GM12891 (cell line): ENCODE results near the gene PARPBP.
"Not testable (repeated sequence)": the region's sequence is repeated elsewhere in the genome, so short reads cannot be mapped to it uniquely, and the experiment has no call there.

Experiments used
- PAX5 ChIP-seq: IDR thresholded peaks from 2 replicates; pipeline ENCODE4 v1.6.1; 2011; ENCODE audit warnings: low read length, moderate library complexity, mild to moderate bottlenecking; ENCODE audit not compliant: insufficient read depth, severe bottlenecking
- POLR2A ChIP-seq: IDR thresholded peaks from 2 replicates; pipeline ENCODE4 v1.6.1; 2011; ENCODE audit warnings: low read depth, low read length, control low read depth
- POLR2AphosphoS5 ChIP-seq: IDR thresholded peaks from 2 replicates; pipeline ENCODE4 v1.6.1; 2011; ENCODE audit warnings: low read depth, low read length, control low read depth
- SPI1 ChIP-seq: IDR thresholded peaks from 2 replicates; pipeline ENCODE4 v1.6.1; 2011; ENCODE audit warnings: low read depth, low read length, control low read depth
- TAF1 ChIP-seq: IDR thresholded peaks from 2 replicates; pipeline ENCODE4 v1.6.1; 2011; ENCODE audit warnings: low read depth, low read length, control low read depth

DNA sequence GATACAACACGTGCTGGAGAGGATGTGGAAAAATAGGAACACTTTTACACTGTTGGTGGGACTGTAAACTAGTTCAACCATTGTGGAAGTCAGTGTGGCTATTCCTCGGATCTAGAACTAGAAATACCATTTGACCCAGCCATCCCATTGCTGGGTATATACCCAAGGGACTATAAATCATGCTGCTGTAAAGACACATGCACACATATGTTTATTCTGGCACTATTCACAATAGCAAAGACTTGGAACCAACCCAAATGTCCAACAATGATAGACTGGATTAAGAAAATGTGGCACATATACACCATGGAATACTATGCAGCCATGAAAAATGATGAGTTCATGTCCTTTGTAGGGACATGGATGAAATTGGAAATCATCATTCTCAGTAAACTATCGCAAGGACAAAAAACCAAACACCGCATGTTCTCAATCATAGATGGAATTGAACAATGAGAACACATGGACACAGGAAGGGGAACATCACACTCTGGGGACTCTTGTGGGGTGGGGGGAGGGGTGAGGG is 27.1 kb downstream of the PARPBP start:
- not testable (repeated sequence) for TF ChIP-seq POLR2AphosphoS5, POLR2A, SPI1, TAF1, PAX5
